ENCODE results near the gene DPY19L2.
"Not testable (repeated sequence)": the region's sequence is repeated elsewhere in the genome, so short reads cannot be mapped to it uniquely, and the experiment has no call there.

Gene DPY19L2

GRCh38 chr12:63537838-63538237, 130.5 kb downstream of the DPY19L2 start:
- not testable (repeated sequence) for DNase-seq (ENCODE audit: low read depth in 2 of 2, low spot score in 1 of 2)

GRCh38 chr12:63529641-63530040, 138.7 kb downstream of the DPY19L2 start:
- not testable (repeated sequence) for DNase-seq (ENCODE audit: low read depth in 2 of 2, low spot score in 1 of 2)

- no peak for DNase-seq (ENCODE audit: low read depth in 2 of 2, low spot score in 1 of 2)
Observed at GRCh38 chr12:63525831-63526230, 142.5 kb downstream of the DPY19L2 start.

- DNase-seq (ENCODE audit: low read depth in 2 of 2, low spot score in 1 of 2) = no peak
Observed at GRCh38 chr12:63521706-63522105, 146.6 kb downstream of the DPY19L2 start.

All from stimulated activated CD8-positive, alpha-beta memory T cell treated with anti-CD3 and anti-CD28 coated beads, Interleukin-4, amount 100 ng/mL, for 1 hour (primary cell).